HG03064 (cell line): ENCODE data around the gene NDUFA3.

Experiments
- ATAC-seq: cut with Tn5 transposase; IDR thresholded peaks from one replicate; pipeline ENCODE4 v1.9.1; 2021; ENCODE audit warnings: low read depth; ENCODE audit not compliant: unreplicated experiment

NDUFA3 gene

DNA sequence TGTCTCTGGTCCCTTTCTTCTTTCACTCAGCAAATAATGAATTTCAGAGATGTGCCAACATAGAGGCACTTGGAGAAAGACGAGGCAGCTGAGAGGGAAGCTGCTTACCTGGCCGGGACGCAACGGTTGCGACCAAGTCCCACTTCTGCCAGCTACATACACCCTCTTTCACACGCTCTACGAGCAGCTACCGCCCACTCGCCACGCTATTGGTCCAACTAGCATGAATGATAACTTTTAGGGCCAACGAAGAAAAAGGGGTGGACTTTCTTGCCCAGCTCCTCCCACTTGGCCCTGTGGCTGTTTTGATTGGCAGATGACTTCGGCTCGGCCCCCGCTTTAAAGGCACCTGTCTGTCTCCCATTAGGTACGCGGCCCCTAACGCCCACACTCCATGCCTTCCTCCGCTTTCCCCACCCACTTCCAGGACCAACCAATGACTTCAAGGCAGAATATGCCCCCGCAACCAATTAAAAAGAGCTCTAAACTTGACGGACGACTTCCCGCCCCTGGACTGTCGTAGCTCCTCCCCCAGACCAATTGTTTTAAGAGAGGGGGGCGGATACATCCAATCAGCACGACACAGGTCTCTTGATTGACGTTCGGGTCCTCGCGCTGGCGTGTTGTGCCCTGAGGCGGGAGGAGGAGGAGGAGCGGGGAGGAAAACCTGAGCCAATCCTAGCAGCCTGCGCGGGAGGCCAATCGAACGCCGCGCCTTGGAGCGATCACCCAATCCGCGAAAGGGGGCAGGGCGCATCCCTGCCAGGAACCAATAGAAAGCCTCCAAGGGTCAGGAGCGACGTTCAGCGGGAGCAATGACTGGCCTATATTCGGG is 34.4 kb downstream of the NDUFA3 start:
- ATAC-seq, result peak; percentile 66

DNA sequence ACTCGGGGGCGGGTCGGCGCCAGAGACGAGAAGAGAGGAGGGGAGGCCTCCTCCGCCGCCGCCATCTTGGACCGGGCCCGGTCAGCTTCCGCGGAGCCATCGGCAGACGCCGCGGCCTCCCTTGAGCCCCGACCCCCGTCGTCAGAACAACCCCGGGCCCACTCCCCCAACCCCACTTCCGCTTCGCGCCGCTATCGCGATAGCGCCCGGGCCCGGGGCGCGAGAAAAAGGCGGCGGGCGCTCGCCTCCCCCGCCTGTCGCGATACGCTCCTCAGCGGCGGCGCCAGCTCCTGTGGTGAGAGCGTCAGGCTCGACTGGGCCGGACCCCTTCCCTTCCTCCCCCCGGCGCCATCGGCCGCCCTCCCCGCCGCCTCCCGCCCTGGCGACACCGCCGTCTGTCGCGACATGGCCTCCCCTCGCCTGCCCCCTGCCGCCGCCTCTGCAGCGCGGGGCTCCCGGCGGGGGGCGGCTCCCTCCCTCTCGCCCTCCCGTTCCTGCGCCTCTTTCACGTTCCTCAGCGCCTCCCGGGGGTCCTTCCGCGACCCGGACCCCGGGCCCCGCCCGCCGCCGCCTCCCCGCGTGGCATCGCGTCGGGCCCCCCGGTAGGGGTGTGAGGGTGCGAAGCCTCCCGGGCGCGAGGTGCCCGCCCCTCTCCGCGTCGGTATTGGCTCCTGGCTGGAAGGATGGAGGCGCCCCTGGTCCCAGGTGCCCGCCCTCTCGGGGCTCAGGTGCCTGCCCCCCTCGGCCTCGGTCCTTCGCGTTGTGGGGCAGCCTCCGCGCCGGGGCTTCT is 35.2 kb downstream of the NDUFA3 start, which contains the start of gene CNOT3:
TSS of gene CNOT3 (plus strand) at position 64 of the 790 bp plus-strand sequence. CDS start 5,217 bp downstream, outside the sequence.
- ATAC-seq, result no peak

DNA sequence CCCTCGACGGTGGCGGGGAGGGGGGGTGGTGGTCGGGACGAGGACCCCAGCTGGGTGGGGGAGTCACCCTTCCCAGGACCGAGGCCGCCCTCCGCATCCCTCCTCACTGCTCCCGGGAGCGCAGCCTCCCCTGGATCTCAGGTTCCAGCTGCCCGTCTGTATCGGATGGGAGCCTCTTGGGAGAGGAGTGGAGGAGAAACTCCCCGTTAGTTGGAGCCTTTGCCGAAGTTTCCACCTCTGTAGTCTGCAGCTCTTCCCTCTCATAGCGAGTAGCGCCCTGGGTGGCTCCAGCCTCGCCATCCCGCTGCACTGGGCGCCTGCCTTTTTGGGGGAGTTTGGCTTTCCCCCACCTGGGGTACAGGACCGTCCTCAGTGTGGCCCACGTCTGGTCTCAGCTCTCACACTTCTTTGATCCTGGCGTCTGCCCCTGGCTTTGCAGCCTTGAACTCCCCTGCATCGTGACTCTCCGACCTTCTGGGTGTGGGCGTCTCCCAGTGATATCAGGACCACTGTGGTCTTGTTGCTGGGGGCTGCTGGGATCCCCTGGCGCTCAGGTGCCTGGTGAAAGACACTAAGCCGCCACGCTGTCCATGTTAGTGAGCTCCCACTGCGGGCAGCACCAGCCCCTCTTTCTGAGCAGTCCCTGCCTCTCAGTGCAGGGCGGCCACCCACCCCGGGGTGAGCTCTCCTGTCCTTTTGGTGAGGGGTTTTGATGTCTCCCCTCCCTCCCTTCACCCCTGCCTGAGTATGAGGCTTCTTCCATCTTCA is 36.0 kb downstream of the NDUFA3 start:
- ATAC-seq, result no peak

DNA sequence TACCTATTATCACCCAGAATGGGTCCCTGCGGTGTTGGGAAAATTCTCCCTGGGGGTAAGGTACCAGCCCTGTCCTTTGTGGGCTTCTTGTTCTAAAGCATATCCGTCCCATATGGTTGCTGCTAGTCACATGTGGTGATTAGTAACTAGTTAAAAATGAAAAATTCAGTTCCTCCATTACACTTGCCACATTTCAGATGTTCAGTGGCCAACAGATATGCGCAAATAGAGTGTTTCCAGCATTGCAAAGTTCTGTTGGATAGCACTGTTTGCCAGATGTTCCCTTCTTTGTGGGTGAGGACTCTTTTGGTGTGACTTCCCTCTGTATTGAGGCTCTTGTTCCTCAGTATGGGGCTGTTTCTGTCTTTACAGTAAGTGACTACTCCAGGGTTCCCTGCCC is 38.7 kb downstream of the NDUFA3 start:
- no peak for ATAC-seq

DNA sequence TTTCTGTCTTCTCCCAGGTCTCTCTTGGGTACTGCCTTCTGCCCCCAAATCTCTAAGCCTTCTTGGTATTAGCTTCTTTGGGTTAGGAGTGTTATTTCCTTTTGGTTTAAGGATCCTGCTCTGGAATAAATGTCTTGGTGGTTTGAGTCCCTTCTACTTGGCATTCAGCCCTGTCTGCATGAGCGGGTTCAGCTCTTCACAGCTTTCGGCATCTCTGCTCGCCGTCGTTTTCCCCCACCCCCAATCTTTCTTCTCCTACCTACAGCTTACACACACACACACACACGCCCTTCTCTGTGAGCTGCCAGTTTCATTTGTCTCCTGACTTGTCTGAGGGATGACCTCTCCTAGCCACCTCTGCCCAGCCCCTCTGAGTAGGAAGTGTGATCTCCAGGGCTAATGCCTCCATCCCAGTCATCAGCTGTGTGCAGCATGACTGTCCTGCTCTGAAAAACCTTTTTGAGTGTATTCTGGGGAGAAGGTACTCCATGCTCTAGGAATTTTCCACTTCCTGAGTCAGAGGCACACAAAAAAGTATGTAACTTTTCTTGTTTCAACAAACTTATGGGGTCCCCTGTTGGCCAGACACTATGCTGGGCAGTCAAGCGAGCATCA is 39.6 kb downstream of the NDUFA3 start:
- no peak for ATAC-seq

DNA sequence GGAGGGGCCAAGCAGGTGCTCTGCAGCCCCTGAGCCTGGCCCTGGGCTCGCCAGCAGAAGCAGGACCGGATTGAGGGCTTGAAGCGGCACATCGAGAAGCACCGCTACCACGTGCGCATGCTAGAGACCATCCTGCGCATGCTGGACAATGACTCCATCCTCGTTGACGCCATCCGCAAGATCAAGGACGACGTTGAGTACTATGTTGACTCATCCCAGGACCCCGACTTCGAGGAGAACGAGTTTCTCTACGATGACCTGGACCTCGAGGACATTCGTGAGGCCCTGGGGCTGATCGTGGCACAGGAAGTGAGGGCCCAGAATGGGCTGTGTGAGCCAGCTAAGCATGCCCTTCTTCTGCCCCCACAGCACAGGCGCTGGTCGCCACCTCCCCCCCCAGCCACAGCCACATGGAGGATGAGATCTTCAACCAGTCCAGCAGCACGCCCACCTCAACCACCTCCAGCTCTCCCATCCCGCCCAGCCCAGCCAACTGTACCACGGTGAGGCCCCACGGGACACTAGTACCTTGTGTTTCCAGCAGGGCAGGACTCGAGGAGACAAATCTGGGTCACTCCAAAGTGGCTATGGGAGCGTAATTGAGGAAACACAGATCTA is 43.0 kb downstream of the NDUFA3 start:
- no peak for ATAC-seq

DNA sequence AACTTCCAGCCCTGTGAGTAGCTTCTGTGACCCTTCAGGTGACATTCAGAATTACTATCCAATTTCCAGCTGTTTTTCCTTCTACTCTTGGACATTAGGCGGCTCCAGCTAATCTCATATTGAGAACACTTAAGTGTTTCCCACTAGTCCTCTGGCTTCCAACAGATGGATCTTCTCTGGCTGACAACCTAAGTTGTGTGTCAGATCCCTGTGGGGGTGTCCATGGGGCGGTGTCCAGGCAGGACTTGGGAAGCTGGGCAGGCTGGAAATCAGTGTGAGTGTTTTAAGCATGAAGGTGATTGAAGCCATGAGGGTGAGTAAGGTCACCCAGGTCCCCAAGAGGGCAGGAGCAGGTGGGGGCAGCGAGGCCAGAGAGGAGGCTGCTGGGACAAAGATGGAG is 45.0 kb downstream of the NDUFA3 start:
- no peak for ATAC-seq

DNA sequence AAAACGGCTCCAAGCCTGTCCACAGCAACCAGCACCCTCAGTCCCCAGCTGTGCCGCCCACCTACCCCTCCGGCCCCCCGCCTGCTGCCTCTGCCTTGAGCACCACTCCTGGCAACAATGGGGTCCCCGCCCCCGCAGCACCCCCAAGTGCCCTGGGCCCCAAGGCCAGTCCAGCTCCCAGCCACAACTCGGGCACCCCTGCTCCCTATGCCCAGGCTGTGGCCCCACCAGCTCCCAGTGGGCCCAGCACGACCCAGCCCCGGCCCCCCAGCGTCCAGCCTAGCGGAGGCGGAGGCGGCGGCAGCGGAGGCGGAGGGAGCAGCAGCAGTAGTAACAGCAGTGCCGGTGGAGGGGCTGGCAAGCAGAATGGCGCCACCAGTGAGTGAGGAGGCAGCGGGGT is 45.5 kb downstream of the NDUFA3 start:
- ATAC-seq, result no peak

DNA sequence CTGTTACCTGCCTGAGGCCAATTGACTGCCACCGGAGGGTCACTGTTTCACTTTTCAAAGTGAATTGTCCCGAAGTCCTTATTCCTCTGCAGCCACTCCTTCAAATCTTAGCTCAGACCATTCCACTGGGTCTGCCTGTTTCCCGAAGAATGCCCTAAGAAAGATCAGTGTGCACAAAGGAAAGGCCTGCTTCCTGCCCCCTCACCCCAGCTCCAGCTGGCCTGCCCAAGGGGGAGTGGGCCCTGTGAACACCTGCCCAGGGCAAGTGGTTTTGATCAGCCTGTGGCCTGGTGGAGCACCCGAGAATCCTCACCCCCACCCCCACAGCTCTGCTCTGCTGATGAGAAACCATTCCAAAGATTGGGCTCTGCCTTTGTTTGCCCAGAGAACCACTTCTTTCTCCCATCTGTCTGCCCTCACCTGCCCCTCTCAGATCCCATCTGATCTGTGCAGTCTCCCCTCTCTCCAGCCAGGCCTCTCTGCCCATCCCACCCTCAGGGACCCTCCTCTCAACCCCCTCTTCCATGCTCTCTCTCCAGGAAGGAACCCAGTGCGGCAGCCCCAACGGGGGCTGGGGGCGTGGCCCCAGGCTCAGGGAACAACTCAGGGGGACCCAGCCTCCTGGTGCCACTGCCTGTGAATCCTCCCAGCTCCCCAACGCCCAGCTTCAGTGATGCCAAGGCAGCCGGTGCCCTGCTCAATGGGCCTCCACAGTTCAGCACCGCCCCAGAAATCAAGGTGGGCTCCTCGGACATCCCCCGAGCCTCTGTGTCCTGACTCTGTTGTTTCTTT is 46.6 kb downstream of the NDUFA3 start:
- ATAC-seq, result no peak

DNA sequence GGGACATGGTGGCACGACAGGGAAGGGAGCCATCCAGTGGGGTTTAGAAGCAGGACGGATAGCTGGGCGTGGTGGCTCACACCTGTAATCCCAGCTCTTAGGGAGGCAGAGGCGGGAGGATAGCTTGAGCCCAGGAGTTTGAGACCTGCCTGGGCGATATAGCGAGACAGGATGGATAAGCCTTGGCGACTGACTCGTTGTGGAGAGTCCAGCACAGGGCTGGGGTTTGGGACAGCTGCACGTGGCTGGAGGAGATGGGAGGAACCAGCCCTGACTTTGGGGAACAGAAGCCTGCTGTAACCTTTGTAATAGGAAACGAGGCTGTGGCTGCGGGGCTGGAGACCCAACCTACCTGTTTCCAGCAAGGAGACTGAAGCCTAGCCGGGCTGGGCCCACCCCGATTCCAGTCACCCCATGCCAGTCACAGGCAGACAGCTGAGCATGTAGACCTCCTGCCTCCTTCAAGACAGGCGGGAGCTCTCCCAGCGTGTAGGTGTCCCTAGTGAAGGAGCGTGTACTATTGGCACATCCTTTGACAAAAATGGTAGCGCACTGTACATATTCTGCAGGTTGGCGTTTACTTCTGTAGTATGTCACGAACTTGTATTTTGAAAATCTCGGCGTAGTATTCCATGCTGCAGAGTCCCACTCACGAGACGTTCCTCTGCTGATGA is 48.8 kb downstream of the NDUFA3 start:
- no peak for ATAC-seq

DNA sequence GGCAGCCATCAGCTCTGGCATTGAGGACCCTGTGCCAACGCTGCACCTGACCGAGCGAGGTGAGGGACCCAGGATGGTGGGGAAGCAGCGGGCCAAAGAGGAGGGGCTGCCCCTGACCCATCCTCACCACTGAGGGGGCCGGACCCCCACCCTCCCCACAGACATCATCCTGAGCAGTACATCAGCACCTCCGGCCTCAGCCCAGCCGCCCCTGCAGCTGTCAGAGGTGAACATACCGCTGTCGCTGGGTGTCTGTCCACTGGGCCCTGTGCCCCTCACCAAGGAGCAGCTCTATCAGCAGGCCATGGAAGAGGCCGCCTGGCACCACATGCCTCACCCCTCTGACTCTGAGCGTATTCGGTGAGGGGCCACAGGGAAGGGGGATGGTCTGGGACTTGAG is 49.6 kb downstream of the NDUFA3 start:
- ATAC-seq, result no peak

DNA sequence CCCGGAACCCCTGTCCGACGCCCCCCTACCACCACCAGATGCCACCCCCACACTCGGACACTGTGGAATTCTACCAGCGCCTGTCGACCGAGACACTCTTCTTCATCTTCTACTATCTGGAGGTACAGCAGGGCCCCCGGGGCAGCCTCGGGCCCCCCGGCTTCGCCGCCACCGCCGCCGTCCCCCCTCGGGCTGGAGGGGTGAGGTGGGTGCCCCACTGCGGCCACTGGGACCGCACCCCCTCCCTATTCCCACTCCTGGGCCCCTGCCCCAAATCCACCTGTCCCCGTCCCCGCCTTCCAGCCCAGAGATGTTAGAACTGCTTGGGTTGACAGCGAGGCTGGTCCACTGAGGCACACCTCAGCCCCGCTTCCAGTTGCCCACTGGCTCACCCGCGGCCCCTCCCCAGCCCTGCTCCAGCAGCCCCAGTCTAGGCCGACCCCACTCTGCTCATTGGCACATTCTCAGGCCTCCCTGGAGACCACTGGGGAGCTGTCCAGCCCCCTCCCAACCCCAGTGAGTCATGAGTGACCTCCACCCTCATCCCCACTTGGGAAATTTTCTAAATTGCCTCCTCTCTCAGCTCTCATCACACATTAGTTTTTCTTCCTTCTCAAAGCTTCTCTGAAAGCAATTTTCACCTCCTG is 50.3 kb downstream of the NDUFA3 start:
- ATAC-seq, result no peak

DNA sequence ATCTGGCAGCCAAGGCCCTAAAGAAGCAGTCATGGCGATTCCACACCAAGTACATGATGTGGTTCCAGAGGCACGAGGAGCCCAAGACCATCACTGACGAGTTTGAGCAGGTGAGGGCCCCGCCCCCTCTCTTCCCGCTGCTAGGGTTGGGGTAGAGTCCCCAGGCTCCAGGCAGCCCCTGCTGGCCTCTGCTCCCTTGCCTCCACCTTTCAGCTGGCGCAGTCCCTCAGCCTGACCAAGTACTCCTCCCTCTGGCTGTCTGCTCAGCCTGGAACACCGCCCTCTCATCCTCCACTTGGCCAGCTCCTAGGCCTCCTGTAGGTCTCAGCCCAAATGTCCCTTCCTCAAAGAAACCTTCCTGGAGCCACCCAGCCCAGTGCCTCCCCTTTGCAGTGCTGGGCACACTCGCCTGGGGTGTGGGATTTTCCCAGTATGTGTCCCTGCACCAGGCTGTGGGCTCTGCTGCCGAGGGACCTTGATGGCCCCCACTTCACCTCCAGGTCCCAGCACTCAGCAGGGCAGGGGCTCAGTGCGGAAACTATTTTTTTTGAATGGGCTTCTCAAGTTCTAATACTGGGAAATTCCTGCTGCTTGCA is 51.2 kb downstream of the NDUFA3 start:
- no peak for ATAC-seq

DNA sequence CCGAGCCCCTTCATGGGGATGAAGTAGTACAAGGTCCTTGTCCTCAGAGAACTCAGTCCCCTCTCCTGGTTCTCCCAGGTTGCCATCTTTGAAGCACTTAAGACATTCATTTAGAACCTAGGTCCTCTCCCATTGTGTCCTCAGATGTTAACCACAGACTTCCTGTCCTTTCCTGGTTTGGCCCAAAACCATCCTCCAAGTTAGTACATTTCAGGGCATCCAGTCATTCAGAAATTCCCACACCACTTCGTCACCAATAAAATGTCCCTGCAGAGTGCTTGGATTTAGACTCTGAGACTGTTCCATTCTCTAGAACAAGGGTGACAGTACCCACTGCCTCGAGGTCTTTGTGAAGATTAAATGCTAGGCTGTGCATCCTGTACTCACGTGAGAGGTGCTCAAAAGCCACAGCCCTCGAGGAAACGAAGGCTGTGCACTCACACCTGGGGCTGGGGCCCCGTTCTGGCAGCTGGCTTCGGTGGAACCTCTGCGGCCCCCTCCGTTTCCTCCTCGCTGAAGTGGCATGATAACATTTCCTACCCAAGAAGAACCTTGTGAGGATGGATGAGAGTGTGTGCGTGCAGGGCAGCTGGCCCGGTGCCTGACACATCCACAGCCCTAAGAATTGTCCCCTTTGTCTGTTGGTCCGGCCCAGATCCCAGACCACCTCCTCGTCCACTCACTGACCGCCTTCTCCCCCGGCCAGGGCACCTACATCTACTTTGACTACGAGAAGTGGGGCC is 52.1 kb downstream of the NDUFA3 start:
- ATAC-seq, result no peak

DNA sequence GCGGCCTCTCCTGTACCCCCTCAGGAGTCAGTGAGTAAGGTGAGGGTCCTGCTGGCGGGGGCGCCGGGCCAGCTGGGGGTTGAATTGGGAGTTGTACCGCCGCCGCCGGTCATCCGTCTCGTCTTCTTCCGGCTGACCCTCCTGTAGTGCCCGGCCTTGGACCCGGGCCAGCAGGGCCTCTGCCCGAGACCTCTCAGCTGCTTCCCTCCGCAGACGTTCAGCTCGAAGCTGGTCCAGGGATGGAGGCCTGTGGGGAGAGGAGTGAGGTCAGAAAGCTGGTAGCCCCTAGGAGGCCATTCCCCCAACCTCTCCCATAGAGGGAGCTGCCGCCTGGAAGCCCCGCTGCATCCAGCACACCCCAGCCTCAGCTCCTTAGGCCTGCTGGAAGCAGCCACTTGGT is 53.0 kb downstream of the NDUFA3 start:
- no peak for ATAC-seq

DNA sequence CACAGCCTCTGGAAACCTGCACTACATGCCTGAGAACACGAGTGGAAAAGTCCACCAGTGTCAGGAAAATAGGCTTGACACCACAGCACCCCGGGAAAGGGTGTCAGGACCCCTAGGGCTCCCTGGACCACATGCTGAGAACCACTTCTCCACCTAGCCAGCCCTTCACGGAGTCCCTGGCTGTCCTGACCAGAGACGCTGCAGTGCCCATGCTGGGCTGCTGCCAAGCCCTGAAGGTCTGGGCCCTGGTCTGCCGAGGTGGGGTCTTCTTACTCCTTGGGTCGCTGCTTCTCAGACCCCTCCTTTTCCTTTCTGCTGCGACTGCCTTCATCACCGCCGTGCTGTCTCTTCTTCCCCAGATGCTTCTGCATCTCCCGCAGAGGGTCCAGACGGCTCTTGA is 53.8 kb downstream of the NDUFA3 start:
- ATAC-seq, result no peak

DNA sequence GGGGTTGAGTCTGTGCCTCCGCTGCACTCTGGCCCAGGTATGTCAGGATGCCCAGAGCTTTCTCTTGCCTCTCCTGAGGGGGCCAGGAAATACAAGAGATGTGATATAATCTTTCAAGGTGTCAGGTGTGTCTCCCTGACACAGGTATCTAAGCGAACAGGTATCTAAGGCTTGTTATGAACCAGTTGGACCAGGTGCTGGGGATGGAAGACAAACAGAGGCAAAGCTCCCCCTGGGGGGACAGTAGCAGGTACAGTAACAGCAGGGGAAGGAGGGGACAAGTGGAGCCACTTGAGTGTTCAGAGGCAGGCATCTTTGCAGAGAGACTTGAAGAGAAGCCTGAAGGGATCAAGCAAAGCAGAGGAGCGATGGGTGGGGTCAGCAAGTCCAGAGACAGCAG is 54.3 kb downstream of the NDUFA3 start:
- no peak for ATAC-seq
